ELR (cell line): ENCODE results near the gene RGS3.

Source experiments
- DNase-seq: peaks from one replicate; pipeline ENCODE4 v3.0.0-alpha.2; 2015; ENCODE audit warnings: low read depth

RGS3 gene

GRCh38 chr9:113511856-113512761 lies 48.6 kb downstream of the RGS3 start:
- peak; percentile 84 for DNase-seq

GRCh38 chr9:113513111-113513510 lies 49.6 kb downstream of the RGS3 start:
- no peak for DNase-seq

GRCh38 chr9:113513536-113513935 lies 50.0 kb downstream of the RGS3 start:
- DNase-seq, result no peak

DNA sequence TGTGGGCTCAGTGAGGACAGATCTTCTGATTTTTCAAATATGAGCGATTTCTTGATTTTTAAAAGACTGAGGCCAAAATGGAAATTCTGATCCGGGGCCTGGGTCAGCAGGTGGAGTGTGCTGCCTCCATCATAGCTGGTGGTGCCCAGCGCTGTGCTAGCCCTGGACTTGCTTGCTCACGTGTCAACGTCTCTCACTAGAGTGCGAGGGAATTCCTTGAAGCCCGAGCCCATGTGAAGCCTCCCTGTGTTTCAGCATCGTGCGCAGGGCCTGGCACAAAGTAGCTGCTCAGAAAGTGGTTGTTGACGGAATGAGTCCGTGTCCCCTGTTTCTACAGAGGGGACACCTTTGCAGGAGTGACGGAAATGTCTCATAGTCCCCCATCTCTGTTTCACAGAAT lies 50.5 kb downstream of the RGS3 start:
- no peak for DNase-seq

DNA sequence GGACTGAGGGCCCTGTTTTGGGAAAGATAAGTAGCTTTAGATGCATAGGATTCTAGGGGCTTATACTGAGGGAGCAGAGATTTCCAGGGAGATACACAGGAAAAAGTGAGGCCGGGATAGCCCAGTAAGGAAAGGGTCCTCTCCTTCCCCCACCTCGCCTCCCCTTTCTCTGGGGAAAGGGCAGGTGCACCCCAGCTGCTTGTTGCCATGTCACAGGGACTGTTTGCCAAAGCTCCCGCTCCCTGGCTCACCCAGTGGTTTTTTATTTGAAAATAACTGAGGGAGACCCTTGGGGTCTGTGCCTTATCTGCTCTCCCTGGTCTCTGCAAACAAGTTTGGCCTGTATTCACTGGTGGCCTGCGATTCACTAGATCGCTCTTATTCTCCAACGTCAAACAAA lies 51.2 kb downstream of the RGS3 start:
- no peak for DNase-seq

DNA sequence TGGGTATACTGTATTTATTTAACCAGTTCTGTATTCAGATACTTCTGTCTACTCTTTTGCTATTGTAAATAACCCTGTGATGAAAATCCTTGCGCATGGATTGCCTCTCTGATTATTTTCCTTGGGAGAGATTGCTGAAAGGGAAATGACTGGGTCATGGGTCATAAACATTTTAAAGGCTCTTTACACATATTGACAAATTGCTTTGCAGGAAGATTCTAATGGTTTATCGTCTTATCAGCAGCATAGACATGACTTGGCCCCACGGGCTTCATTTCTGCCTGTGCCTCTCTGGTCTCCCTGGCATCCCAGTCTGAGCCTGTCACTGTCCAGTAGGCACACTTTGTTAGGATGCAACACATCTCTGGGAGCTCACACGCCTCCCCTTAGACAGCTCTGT lies 52.3 kb downstream of the RGS3 start:
- DNase-seq, result peak; percentile 58

DNA sequence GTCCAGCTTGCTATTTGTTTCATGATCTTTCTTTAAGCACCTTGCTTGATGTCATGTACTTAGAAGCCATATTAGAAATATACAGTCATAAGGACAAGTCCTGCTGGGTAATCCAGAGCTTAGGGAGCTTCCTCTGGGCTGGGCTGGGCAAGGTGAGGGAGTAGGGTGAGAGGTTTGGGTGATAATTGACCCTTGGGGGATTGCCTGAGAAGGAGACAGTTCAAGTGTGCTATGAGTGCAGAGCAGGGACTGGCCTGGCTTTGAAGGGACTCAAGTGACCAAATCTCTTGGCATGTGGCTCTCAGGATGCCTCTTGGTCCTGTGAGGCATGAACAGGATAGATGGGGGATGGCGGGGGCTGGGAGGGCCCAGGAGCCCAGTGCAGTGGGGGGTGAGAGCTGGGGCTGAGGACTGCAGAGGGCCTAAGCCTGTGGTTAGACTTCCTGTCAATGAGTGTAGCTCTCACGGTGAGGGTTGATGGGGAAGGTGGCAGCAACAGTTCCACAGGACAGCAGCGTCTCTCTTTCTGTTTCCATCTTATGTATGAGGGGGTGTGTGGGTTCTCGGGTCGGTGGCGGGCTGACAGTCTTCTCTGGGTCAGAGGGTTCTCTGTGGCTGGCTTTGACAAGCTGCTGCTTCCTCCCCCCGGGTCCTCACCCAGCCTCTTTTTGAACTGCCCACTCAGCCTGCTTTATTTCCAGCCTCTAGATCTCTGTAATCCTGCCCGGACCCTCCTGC lies 53.5 kb downstream of the RGS3 start:
- peak; percentile 50 for DNase-seq

- peak; percentile 39 for DNase-seq
Measured at GRCh38 chr9:113519426-113520108, 56.0 kb downstream of the RGS3 start.

- peak; percentile 56 for DNase-seq
Measured at GRCh38 chr9:113520109-113520642, 56.6 kb downstream of the RGS3 start.

GRCh38 chr9:113521693-113522255 lies 58.2 kb downstream of the RGS3 start:
- no peak for DNase-seq

DNA sequence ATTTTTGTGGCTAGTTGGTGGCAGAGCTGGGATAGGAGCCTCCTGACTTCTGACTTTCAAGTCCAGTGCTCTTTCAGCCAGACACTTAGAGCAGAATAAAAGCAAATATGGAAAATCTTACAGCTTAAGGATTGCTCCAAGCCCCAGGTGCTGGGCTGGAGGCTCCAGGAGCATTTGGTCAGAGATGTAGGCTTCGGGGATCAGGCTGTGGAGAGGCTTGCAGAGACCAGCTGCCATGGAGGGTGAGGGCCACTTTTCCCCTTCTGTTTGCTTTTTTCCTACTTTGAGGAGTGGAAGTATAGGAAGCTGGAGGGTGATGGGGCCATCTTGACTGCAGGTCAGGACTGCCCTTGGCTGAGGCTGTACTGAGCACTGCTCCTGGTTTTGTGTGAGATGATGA lies 58.9 kb downstream of the RGS3 start:
- no peak for DNase-seq

DNA sequence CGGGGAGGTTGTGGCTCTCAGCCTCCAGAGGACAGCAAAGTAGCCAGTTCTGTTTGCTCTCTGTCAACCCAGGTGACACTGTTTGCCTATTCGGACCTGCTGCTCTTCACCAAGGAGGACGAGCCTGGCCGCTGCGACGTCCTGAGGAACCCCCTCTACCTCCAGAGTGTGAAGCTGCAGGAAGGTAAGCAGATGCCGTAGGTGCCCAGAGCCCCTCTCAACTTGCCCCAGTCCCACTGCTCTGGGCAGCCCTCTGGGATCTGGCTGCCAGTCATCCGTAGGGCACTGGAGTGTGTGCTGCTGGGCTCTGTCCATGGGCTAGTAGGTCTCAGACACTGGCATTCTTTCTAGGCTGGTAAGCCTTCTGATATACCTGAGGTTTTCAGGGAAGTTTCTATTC lies 59.3 kb downstream of the RGS3 start:
- no peak for DNase-seq

- no peak for DNase-seq
Measured at GRCh38 chr9:113523421-113524141, 60.1 kb downstream of the RGS3 start.

GRCh38 chr9:113524468-113524867 lies 60.9 kb downstream of the RGS3 start:
- DNase-seq, result no peak

GRCh38 chr9:113525205-113525604 lies 61.7 kb downstream of the RGS3 start:
- DNase-seq, result no peak

DNA sequence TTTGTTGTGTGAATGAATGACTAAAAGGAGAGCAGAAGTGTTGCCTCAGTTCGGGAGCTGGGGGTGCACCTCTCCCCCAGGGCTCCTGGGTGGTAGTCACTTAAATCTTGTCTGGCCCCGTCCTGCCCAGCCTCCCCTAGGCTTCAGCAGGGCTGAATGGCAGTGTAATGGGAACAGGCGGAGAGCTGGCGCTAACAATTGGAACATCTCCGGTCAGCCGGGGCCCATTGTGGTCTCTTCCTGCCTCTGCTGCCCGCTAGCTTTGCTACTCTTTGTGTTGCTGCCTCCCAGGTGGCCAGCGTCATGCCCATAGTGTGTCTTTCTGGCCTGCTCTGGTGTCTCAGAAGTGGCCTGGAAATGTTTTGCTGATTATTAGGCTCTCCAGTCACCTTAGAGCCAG lies 62.3 kb downstream of the RGS3 start:
- no peak for DNase-seq

- DNase-seq, result no peak
Measured at GRCh38 chr9:113526231-113526746, 62.8 kb downstream of the RGS3 start.

- DNase-seq, result no peak
Measured at GRCh38 chr9:113526841-113527240, 63.3 kb downstream of the RGS3 start.

DNA sequence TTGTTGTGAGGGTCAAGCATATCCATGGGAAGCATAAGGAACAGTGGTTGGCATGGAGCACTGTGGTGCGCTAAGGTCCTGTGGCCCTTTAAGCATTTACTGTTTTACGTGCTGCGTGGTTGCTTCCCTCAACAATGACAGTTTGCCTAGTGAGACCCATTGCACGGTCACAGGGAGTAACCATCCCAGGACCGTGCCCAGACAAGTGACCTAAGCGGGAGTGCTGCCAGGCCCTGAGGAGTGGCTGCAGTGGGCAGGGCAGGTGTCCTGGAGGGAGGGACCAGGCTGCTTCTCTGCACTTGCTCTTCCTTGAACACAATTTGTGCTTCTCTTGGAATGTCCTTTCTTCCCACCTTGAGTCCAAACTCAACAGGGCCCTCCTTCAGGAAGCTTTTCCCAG lies 64.6 kb downstream of the RGS3 start:
- no peak for DNase-seq

DNA sequence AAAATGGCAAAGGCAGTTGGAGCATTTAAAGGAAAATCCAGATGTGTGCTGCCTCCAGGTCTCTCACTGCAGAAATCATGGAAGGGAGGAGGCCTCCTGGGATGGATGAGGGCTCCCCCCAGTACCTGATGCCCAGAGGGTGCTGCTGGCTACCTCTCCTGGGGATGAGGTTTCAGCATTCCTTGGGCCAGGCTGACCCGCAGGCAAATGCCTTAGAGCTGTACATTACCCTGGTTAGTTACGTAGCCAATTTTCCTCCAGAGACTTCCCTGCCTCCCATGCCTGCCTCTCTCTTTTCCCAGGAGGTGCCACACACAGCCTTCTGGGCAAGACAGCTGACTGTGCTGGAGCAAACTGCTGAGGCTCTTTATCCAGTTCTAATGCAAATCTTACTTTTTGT lies 65.3 kb downstream of the RGS3 start:
- DNase-seq, result no peak

DNA sequence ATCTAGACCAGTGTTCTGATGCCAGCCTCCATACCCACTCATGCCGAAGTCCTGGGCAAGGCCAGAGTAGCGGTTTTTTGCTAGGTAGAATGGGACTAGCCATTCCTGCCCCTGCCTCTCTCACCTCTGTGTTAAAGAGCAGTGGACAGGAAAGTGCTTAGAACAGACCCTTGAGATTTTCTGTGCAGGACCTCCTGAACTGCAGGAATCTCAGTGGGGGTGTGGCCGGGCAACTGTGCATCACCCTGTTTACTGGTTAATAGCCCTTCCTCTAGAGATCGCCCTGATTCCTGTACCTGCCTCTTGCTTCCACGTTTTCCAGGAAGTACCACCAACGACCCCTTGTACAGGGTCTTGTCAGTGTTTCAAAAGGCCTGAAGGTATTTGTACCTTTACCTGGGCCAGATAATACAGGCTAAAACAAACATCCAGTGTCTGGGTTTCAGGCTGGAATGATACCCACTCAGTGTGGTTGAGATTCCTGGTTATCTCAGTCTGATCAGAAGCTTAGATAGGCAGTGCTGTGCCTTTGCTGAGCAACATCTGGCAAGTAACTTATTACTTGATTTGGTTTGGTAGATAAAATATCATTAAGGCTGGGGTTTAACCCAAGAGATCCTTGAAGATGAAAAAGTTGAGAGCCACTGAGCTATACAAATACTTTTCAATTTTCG lies 65.9 kb downstream of the RGS3 start:
- DNase-seq, result no peak
